ENCODE results near the gene TRNAU1AP.

DNA sequence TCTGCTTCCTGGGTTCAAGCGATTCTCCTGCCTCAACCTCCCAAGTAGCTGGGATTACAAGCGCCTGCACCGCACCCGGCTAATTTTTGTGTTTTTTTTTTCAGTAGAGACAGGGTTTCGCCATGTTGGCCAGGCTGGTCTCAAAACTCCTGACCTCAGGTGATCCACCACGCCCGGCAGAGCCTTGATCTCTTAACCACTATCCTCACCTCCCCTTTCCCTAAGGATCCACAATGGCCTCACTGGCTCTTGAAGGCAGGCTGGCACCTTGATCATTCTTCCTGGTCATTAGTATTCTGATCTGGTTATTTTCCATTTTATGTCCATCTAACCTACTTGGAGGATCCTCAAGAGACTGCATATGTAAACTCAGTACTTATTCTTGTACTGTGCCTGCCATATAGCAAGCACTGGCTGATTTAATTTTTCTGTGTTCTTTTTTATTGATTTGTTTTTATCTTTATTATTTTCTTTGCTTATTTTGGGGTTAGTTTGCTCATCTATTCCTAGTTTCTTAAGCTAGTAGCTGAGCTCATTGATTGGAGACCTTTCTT is 40.8 kb upstream of the TRNAU1AP start:
- no peak for TF ChIP-seq SPI1 (IDR thresholded peaks at IDR 0.05; ENCODE audit: low read depth, low read length)
- TF ChIP-seq PAX5 (IDR thresholded peaks at IDR 0.05; ENCODE audit: insufficient read depth, low read length, severe bottlenecking): no peak
